SK-N-SH treated with all-trans-retinoic acid at 6 μM for 48 hours (cell line): ENCODE data around the gene HGFAC.

Experiments used
- ARNTL ChIP-seq: fragments of 450-650 bp; formaldehyde crosslinking; IDR thresholded peaks from 2 replicates; pipeline ENCODE4 v1.5.0; 2020; ENCODE audit warnings: low read depth, mild to moderate bottlenecking, moderate library complexity, borderline replicate concordance
- POU6F1 ChIP-seq: fragments of 250-450 bp; sonication (Bioruptor Pico); IDR thresholded peaks from 2 replicates; pipeline ENCODE4 v1.8.0; 2021; ENCODE audit warnings: low read depth, mild to moderate bottlenecking, moderate library complexity, borderline replicate concordance
- SNAI2 ChIP-seq: fragments of 250-450 bp; sonication (Bioruptor Pico); IDR thresholded peaks from 2 replicates; pipeline ENCODE4 v1.5.0; 2020; ENCODE audit warnings: mild to moderate bottlenecking, moderate library complexity
- ZFP30 ChIP-seq: fragments of 450-650 bp; formaldehyde crosslinking; IDR thresholded peaks from 2 replicates; pipeline ENCODE4 v1.5.0; 2022; ENCODE audit warnings: mild to moderate bottlenecking, moderate library complexity

DNA sequence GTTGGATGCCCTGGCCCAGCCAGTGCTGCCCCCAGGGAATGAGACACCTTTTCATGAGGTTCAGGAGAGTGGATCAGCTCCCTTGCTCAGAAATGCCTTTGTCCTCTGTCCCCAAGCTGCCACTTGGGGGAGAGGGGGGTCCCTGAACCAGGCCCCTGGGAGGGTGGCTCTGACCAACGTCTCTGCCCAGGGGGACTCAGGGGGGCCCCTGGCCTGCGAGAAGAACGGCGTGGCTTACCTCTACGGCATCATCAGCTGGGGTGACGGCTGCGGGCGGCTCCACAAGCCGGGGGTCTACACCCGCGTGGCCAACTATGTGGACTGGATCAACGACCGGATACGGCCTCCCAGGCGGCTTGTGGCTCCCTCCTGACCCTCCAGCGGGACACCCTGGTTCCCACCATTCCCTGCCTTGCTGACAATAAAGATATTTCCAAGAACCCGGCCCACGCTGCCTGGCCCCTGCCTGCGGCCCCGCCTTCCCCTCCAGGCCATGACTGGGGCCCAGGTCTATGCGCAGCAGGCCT is 7.3 kb downstream of the HGFAC start:
- TF ChIP-seq ZFP30 (CRISPR knock-in tag), result no peak
- TF ChIP-seq POU6F1 (CRISPR knock-in tag), result no peak
- TF ChIP-seq SNAI2 (CRISPR knock-in tag), result no peak
- no peak for TF ChIP-seq ARNTL (CRISPR knock-in tag)
